ENCODE measurements around the gene KRT33B.

- TF ChIP-seq, protein P1, sequence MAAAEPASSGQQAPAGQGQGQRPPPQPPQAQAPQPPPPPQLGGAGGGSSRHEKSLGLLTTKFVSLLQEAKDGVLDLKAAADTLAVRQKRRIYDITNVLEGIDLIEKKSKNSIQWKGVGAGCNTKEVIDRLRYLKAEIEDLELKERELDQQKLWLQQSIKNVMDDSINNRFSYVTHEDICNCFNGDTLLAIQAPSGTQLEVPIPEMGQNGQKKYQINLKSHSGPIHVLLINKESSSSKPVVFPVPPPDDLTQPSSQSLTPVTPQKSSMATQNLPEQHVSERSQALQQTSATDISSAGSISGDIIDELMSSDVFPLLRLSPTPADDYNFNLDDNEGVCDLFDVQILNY (CRISPR knock-in tag; IDR thresholded peaks at IDR 0.05) = no peak
- TF ChIP-seq CTCF (IDR thresholded peaks at IDR 0.05) = no peak
- TF ChIP-seq ZBTB21 (CRISPR knock-in tag; IDR thresholded peaks at IDR 0.05; ENCODE audit: borderline replicate concordance) = no peak
- TF ChIP-seq USF2 (CRISPR knock-in tag; IDR thresholded peaks at IDR 0.05) = no peak
- no peak for TF ChIP-seq CREB1 (CRISPR knock-in tag; IDR thresholded peaks at IDR 0.05)
Observed at GRCh38 chr17:41404024-41404671, 34.5 kb upstream of the KRT33B start.

Measured in WTC11 (cell line).